K562 (cell line): Measurements from ENCODE around the gene METTL8. TPM values are rescaled to one million over a fixed set of nuclear protein-coding genes. Genes with fewer than 3 reads are reported as not detected.

ENCODE experiments used
- ATAC-seq: fragments of 200-7000 bp; cut with Tn5 transposase; 3 replicates; pipeline ENCODE4 v1.9.1; 2020; ENCODE audit warnings: moderate library complexity
- BruUV-seq: library from RNA; stranded (reverse); fragments of 400-500 nt; replicated peaks from 2 replicates; lab custom pipeline; 2021; lab: Mats Ljungman, UMichigan
- CTCF ChIA-PET: fragments of 300-600 bp; formaldehyde crosslinking; extraction: SDS; loops from one replicate; lab custom pipeline; 2021; ENCODE audit warnings: low intra/inter-chr PET ratio; lab: Yijun Ruan, JAX
- POLR2A ChIA-PET: fragments of 300-600, 350-650 bp; sonication (Branson Sonifier 250); formaldehyde crosslinking; extraction: SDS; loops from one replicate; lab custom pipeline; 2021; ENCODE audit warnings: antibody characterized with exemption, inconsistent platforms; lab: Yijun Ruan, JAX
- DNase-seq, 4 experiments: peaks; one replicate each; pipeline versions ENCODE4 v3.0.0 to v3.0.0-alpha.2; 2011 to 2018; ENCODE audit warnings: low spot score in 3 of 4, mixed read lengths in 3 of 4; ENCODE audit errors: extremely low read depth in 1 of 4
- FAIRE-seq: peaks from 2 replicates; lab custom pipeline; 2011; peaks lifted over from hg19 to GRCh38; lab: Jason Lieb, UNC
- H2AFZ ChIP-seq: 2 replicates; pipeline ENCODE4 v1.6.0; 2011; ENCODE audit warnings: low read depth, low read length, control low read depth, inconsistent platforms
- H3K27ac ChIP-seq: fragments of 200-600 bp; 3 replicates; pipeline ENCODE4 v1.8.0; 2011; ENCODE audit warnings: low read depth, mild to moderate bottlenecking, control low read depth, inconsistent platforms, low read length, moderate library complexity, mixed read lengths; ENCODE audit errors: extremely low read depth
- H3K27me3 ChIP-seq, 2 experiments: fragments of 300-600 bp in 1 of 2; 2 replicates in 1 of 2; 3 replicates in 1 of 2; pipeline versions ENCODE4 v1.6.0 to v1.8.0; 2011; ENCODE audit warnings: inconsistent platforms in 2 of 2, low read length in 2 of 2, mild to moderate bottlenecking in 1 of 2, mixed read lengths in 1 of 2, moderate library complexity in 1 of 2; ENCODE audit not compliant: control insufficient read depth in 2 of 2, insufficient read depth in 2 of 2
- H3K36me3 ChIP-seq: fragments of 300-600 bp; 3 replicates; pipeline ENCODE4 v1.8.0; 2011; ENCODE audit warnings: mild to moderate bottlenecking, low read length, inconsistent platforms; ENCODE audit not compliant: control insufficient read depth, insufficient read depth
- H3K4me1 ChIP-seq, 2 experiments: fragments of 200-600 bp in 1 of 2; replicated peaks in 1 of 2; 2 replicates in 1 of 2; 3 replicates in 1 of 2; pipeline versions ENCODE4 v1.5.1 to v1.8.0; 2011; ENCODE audit warnings: inconsistent platforms in 2 of 2, low read length in 2 of 2, mild to moderate bottlenecking in 1 of 2, mixed read lengths in 1 of 2, moderate library complexity in 1 of 2; ENCODE audit not compliant: control insufficient read depth in 2 of 2, insufficient read depth in 2 of 2
- H3K4me2 ChIP-seq: 2 replicates; pipeline ENCODE4 v1.6.1; 2011; ENCODE audit warnings: low read length, control low read depth, inconsistent platforms, mixed read lengths; ENCODE audit not compliant: insufficient read depth
- H3K4me3 ChIP-seq: fragments of 200-600 bp; sonication (generic), shearing (Covaris generic); 2 replicates; pipeline ENCODE4 v1.5.1; 2016; ENCODE audit warnings: control low read depth, inconsistent platforms
- H3K79me2 ChIP-seq: fragments of 200-600 bp; 3 replicates; pipeline ENCODE4 v1.8.0; 2011; ENCODE audit warnings: low read length, inconsistent platforms; ENCODE audit not compliant: control insufficient read depth, insufficient read depth
- H3K9ac ChIP-seq, 2 experiments: 2 replicates each; pipeline versions ENCODE4 v1.6.0 to v1.6.1; 2011; ENCODE audit warnings: low read depth in 2 of 2, low read length in 2 of 2, control low read depth in 1 of 2, inconsistent platforms in 1 of 2, mild to moderate bottlenecking in 1 of 2, mixed read lengths in 1 of 2; ENCODE audit not compliant: insufficient read depth in 1 of 2
- H3K9me1 ChIP-seq: one replicate; pipeline ENCODE4 v1.6.0; 2011; ENCODE audit warnings: inconsistent platforms, mild to moderate bottlenecking, low read length, moderate library complexity; ENCODE audit not compliant: control insufficient read depth, insufficient read depth
- H3K9me3 ChIP-seq: replicated peaks from 2 replicates; pipeline ENCODE4 v1.5.1; 2011; ENCODE audit warnings: low read depth, low read length, inconsistent platforms; ENCODE audit not compliant: control insufficient read depth, insufficient read depth
- H4K20me1 ChIP-seq: replicated peaks from 2 replicates; pipeline ENCODE4 v1.6.1; 2011; ENCODE audit warnings: low read length, inconsistent platforms, mixed read lengths; ENCODE audit not compliant: control insufficient read depth, insufficient read depth
- KLF10 ChIP-seq: fragments of 250-450 bp; sonication (Bioruptor Pico); IDR thresholded peaks from 2 replicates; pipeline ENCODE4 v1.6.1; 2021; ENCODE audit warnings: matching md5 sums
- PCBP2 ChIP-seq: fragments of 200-400 bp; formaldehyde crosslinking; IDR thresholded peaks from 2 replicates; pipeline ENCODE4 v1.6.1; 2018; ENCODE audit warnings: low read length, low read depth, mild to moderate bottlenecking, moderate library complexity; ENCODE audit not compliant: poor library complexity, severe bottlenecking
- POLR2H ChIP-seq: IDR thresholded peaks from 2 replicates; pipeline ENCODE4 v1.6.1; 2016; ENCODE audit warnings: missing genetic modification characterization, low read depth, mild to moderate bottlenecking, control low read depth, missing compliant biosample characterization, moderate library complexity
- SUPT5H ChIP-seq: fragments of 450-650 bp; IDR thresholded peaks from 2 replicates; pipeline ENCODE4 v1.6.1; 2016
- ZC3H11A ChIP-seq: IDR thresholded peaks from 2 replicates; pipeline ENCODE4 v1.6.1; 2012; ENCODE audit warnings: low read depth, low read length, improper control_type of control experiment
- ZNF24 ChIP-seq: fragments of 450-650 bp; IDR thresholded peaks from 2 replicates; pipeline ENCODE4 v1.6.1; 2016
- ZNF253 ChIP-seq: fragments of 250-450 bp; sonication (Bioruptor Pico); conservative IDR thresholded peaks from 2 replicates; pipeline ENCODE4 v1.6.1; 2021; ENCODE audit warnings: mild to moderate bottlenecking
- WGBS: fragments of 100-300 bp; shearing (Covaris generic); methylation state at CpG from one replicate; pipeline ENCODE4 v1.1.6; 2016; ENCODE audit warnings: low coverage, mixed read lengths; ENCODE audit not compliant: insufficient coverage; ENCODE audit errors: missing lambda C conversion rate; 5-methylcytosine and 5-hydroxymethylcytosine counted together
- in situ Hi-C: fragments of 300-500 bp; cut with MboI; formaldehyde crosslinking; loops from 4 replicates; pipeline ENCODE4 v1.15.0; 2018; ENCODE audit warnings: inconsistent platforms, mixed read lengths
- intact Hi-C: fragments of 100-400 bp; cut with micrococcal nuclease; formaldehyde crosslinking; loops from 2 replicates; pipeline ENCODE4 v1.14.2; 2022
- polyA plus RNA-seq, 8 experiments: library from polyadenylated mRNA; depleted of rRNA in 4 of 8; stranded (reverse) in 5 of 8; unstranded in 3 of 8; fragments of >200 nt; fragmentation: Nextera tagmentation in 2 of 8; fragmentation: Illumina TruSeq in 1 of 8; extraction: Ambion mirVana in 2 of 8; extraction: Trizol in 1 of 8; gene quantifications; 2 replicates each; pipeline versions ENCODE4 v1.2.1 to v1.2.3, GENCODE V29; 2011 to 2014; ENCODE audit warnings: inconsistent platforms in 1 of 8, missing spikeins in 1 of 8
- total RNA-seq, 7 experiments: library from RNA; depleted of rRNA in 6 of 7; stranded (reverse); fragments of >200 nt in 6 of 7; fragmentation: Illumina TruSeq in 2 of 7; extraction: Trizol in 2 of 7; gene quantifications; 2 replicates each; pipeline versions ENCODE4 v1.2.1 to v1.2.3, GENCODE V29; 2011 to 2021; ENCODE audit warnings: low replicate concordance in 1 of 7

The METTL8 gene
- total and polyA plus RNA-seq, 9 of the 15 experiments (the other 6 are each of a cell fraction or from before 2014, with no cell fraction given) = 12.9 to 52.6 (median 33.7) TPM

- FAIRE-seq (no peak), ATAC-seq (peak; percentile 27; the same call in 1 of the 3 replicates), DNase-seq (no peak)
- H4K20me1 ChIP-seq = no peaks in the 10 kb centered on the region
- H3K4me3 ChIP-seq = no peak overlapping the region
- no peaks in the 10 kb centered on the region for H3K9me1 ChIP-seq
- no peak overlapping the region; the same call in 1 of the 2 replicates for H3K4me2 ChIP-seq
- no peak overlapping the region; the same call in 1 of the 2 replicates for H2AFZ ChIP-seq
- no peaks in the 10 kb centered on the region for H3K4me1 ChIP-seq
- no peak overlapping the region for H3K9ac ChIP-seq
- intact Hi-C loops (no loop called here), in situ Hi-C loops (no loop called here)
- no peaks in the 10 kb centered on the region for H3K79me2 ChIP-seq
- H3K36me3 ChIP-seq = no peaks in the 10 kb centered on the region
- POLR2A ChIA-PET = interaction anchor here (0.9 kb wide), 1 partner anchor 138 kb away, joined by 6 read pairs; no protein-coding TSS in a partner anchor
- TF ChIP-seq ZNF24 = peak; percentile 72
- no peak for TF ChIP-seq ZC3H11A
- BruUV-seq = no TSS peak
- CTCF ChIA-PET = no interaction called here
- no peak overlapping the region for H3K27ac ChIP-seq
- H3K9me3 ChIP-seq = no peaks in the 10 kb centered on the region
- H3K27me3 ChIP-seq = peaks cover 2 to 4% of the 10 kb centered on the region in 2 experiments; a peak in 3 of 5 replicates
- WGBS = 5% methylated on average over 5 of the region's 5 CpGs
Measured at GRCh38 chr2:171294608-171295007, 139.2 kb downstream of the METTL8 start.

GRCh38 chr2:171293661-171294060, 140.1 kb downstream of the METTL8 start:
- H4K20me1 ChIP-seq = no peaks in the 10 kb centered on the region
- no peak overlapping the region for H3K4me2 ChIP-seq
- H3K79me2 ChIP-seq = no peaks in the 10 kb centered on the region
- no peak overlapping the region for H3K9ac ChIP-seq
- intact Hi-C loops (no loop called here), in situ Hi-C loops (no loop called here)
- H3K9me1 ChIP-seq = no peaks in the 10 kb centered on the region
- no peak for DNase-seq
- CTCF ChIA-PET = no interaction called here
- no peak for FAIRE-seq
- peaks cover 4 to 7% of the 10 kb centered on the region in 2 experiments; a peak in 4 of 5 replicates for H3K27me3 ChIP-seq
- H2AFZ ChIP-seq = no peak overlapping the region
- no peak for ATAC-seq
- H3K9me3 ChIP-seq = no peaks in the 10 kb centered on the region
- H3K27ac ChIP-seq = no peak overlapping the region
- H3K4me1 ChIP-seq = no peaks in the 10 kb centered on the region
- H3K4me3 ChIP-seq = no peak overlapping the region
- H3K36me3 ChIP-seq = no peaks in the 10 kb centered on the region
- BruUV-seq = no TSS peak
- POLR2A ChIA-PET = interaction anchor here (0.7 to 1.1 kb wide), 4 partner anchors 10 to 136 kb away, joined by 3 to 8 read pairs (median 4); no protein-coding TSS in a partner anchor
- WGBS = 9% methylated on average over 5 of the region's 5 CpGs
- TF ChIP-seq ZNF253 (CRISPR knock-in tag) (no peak), POLR2H (tag) (no peak), SUPT5H (no peak), KLF10 (CRISPR knock-in tag) (no peak), PCBP2 (no peak)
